ACHN (cell line): ENCODE results near the gene ACKR3.

Experiments used
- DNase-seq: peaks from one replicate; pipeline ENCODE4 v3.0.0-alpha.2; 2015
- in situ Hi-C: cut with HindIII; loops from 2 replicates; pipeline ENCODE4 v1.10.0; 2017; ENCODE audit warnings: low sequenced_read_pairs, low pct_ligation_motif_present, low pct_unique_long_range_greater_than_20kb

The ACKR3 gene

GRCh38 chr2:236563953-236564352 is 5.7 kb upstream of the ACKR3 start:
- in situ Hi-C loops: no loop called here
- no peak for DNase-seq

- in situ Hi-C loops: no loop called here
- no peak for DNase-seq
Observed at GRCh38 chr2:236565212-236565611, 4.4 kb upstream of the ACKR3 start.

- in situ Hi-C loops: no loop called here
- no peak for DNase-seq
Observed at GRCh38 chr2:236565879-236566402, 3.7 kb upstream of the ACKR3 start.

- DNase-seq: no peak
- in situ Hi-C loops: no loop called here
Observed at GRCh38 chr2:236566596-236566995, 3.0 kb upstream of the ACKR3 start.

GRCh38 chr2:236568068-236568921 is 1.3 kb upstream of the ACKR3 start:
- DNase-seq: no peak
- in situ Hi-C loops: no loop called here

- no peak for DNase-seq
- in situ Hi-C loops: no loop called here
Observed at GRCh38 chr2:236568922-236569572, 578 bp upstream of the ACKR3 start.

GRCh38 chr2:236570081-236570868 is 650 bp downstream of the ACKR3 start:
- DNase-seq: no peak
- in situ Hi-C loops: no loop called here

GRCh38 chr2:236571145-236571544 is 1.5 kb downstream of the ACKR3 start:
- in situ Hi-C loops: no loop called here
- DNase-seq: no peak

- in situ Hi-C loops: no loop called here
- no peak for DNase-seq
Observed at GRCh38 chr2:236572482-236572881, 2.9 kb downstream of the ACKR3 start.

- in situ Hi-C loops: no loop called here
- no peak for DNase-seq
Observed at GRCh38 chr2:236573066-236573929, 3.7 kb downstream of the ACKR3 start.

- no peak for DNase-seq
- in situ Hi-C loops: no loop called here
Observed at GRCh38 chr2:236574000-236574399, 4.4 kb downstream of the ACKR3 start.

GRCh38 chr2:236574424-236575145 is 5.0 kb downstream of the ACKR3 start:
- no peak for DNase-seq

GRCh38 chr2:236575510-236575909 is 5.9 kb downstream of the ACKR3 start:
- DNase-seq: no peak
- in situ Hi-C loops: no loop called here

More at GRCh38 chr2:236574424-236575145, 5.0 kb downstream of the ACKR3 start:
- in situ Hi-C loops: no loop called here

- no peak for DNase-seq
- in situ Hi-C loops: no loop called here
Observed at GRCh38 chr2:236576087-236576486, 6.5 kb downstream of the ACKR3 start.

- in situ Hi-C loops: no loop called here
- DNase-seq: no peak
Observed at GRCh38 chr2:236576953-236577352, 7.3 kb downstream of the ACKR3 start.

- in situ Hi-C loops: no loop called here
- DNase-seq: no peak
Observed at GRCh38 chr2:236577481-236578410, 8.1 kb downstream of the ACKR3 start.

GRCh38 chr2:236578411-236578846 is 8.8 kb downstream of the ACKR3 start:
- no peak for DNase-seq
- in situ Hi-C loops: no loop called here
